Stomach (tissue), 4 donors: Measurements from ENCODE around the gene GLRX2.

ENCODE experiments used
- CTCF ChIP-seq, 7 experiments: fragments of 450-650 bp in 4 of 7; fragments of 200-600 bp in 3 of 7; sonication (generic) in 3 of 7; IDR thresholded peaks; one replicate each; pipeline ENCODE4 v1.5.1; 2016 to 2019; ENCODE audit warnings: antibody characterized with exemption in 7 of 7, control low read depth in 2 of 7, mild to moderate bottlenecking in 1 of 7
- EP300 ChIP-seq: sonication (generic); formaldehyde crosslinking; IDR thresholded peaks from one replicate; pipeline ENCODE4 v1.6.1; 2017; ENCODE audit warnings: antibody characterized with exemption

- TF ChIP-seq CTCF (IDR thresholded peaks at IDR 0.05) (no peak), EP300 (no peak)
These were observed 39.3 kb downstream of the GLRX2 start for GRCh38 chr1:193065954-193066353.
